Measurements from ENCODE around the gene ELMOD2. TPM values are rescaled to one million over a fixed set of nuclear protein-coding genes. Genes with fewer than 3 reads are reported as not detected.

The ELMOD2 gene
- total and polyA plus RNA-seq, 2 of the 13 experiments (the other 11 are each of a cell fraction or from before 2014, with no cell fraction given): 10.2 to 38.1 TPM

DNA sequence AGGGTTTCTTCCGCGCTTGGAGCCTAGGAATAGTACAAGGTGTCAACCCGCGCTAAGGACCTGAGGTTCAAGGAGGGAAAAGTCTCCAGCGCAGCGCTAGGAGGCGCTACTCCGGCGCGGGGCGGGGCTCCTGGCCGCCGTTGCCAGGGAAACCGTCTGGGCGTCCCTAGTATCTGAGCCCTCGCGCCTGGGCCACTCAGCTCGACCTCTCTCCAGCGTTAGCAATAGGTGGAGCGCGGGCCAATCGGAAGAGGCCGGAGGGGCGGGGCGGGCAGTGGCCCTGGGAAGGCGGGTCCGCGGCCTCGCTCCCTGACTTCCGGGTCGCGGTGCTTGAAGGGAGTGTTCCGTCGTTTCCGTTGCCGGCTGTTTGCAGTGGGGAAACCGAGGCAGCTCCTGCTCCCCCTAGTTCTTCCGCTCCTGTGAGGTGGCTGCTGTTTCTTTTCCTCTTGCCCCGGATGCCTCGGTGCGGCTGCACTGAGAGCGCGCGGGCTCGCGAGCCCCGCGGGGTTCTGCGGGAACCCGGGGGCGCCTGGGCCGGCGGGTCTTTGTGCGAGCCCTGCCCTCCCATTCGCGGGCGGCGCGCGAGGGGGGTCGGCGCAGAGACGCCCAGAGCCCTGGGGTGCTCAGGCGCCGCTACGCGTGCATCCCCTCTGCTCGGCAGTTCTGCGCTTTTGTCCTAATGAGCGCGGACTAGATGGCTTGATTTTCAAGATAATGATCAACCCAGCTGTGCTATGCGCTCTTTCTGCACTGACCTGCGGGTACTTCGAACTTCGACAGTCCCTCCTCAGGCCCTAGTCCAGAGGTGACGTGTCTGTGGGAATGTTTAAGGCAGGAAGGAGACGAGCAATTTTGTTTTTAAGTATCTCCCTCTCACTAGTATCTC, at the start of gene ELMOD2 (continued):
- TF ChIP-seq KLF15 (CRISPR knock-in tag; IDR thresholded peaks at IDR 0.05; ENCODE audit: borderline replicate concordance) (no peak; the same call in 1 of the 2 replicates), HMGA1 (CRISPR knock-in tag; conservative IDR thresholded peaks at IDR 0.05) (no peak), KDM5A (IDR thresholded peaks at IDR 0.05; ENCODE audit: borderline replicate concordance, low read length) (peak; percentile 79; the same call in 1 of the 2 replicates), ZNF652 (CRISPR knock-in tag; IDR thresholded peaks at IDR 0.05; ENCODE audit: borderline replicate concordance, low read depth) (no peak), ZNF781 (CRISPR knock-in tag; IDR thresholded peaks at IDR 0.05; ENCODE audit: borderline replicate concordance, not compliant biosample characterization) (no peak), ZNF317 (CRISPR knock-in tag; IDR thresholded peaks at IDR 0.05) (no peak), MTA1 (CRISPR knock-in tag; IDR thresholded peaks at IDR 0.05; ENCODE audit: borderline replicate concordance) (no peak), IKZF1 (IDR thresholded peaks at IDR 0.05) (no peak), GZF1 (CRISPR knock-in tag; IDR thresholded peaks at IDR 0.05) (no peak), MAZ (IDR thresholded peaks at IDR 0.05; ENCODE audit: borderline replicate concordance, low read depth, low read length) (peak; percentile 96), MAZ (CRISPR knock-in tag; IDR thresholded peaks at IDR 0.05; ENCODE audit: low read depth) (peak; percentile 89), ZKSCAN1 (IDR thresholded peaks at IDR 0.05; ENCODE audit: low read length) (0 out of 2 replicates have a peak, but pooled peaks have one; percentile 4), ZNF484 (CRISPR knock-in tag; IDR thresholded peaks at IDR 0.05; ENCODE audit: borderline replicate concordance, low read depth) (no peak), ZNF563 (CRISPR knock-in tag; IDR thresholded peaks at IDR 0.05) (no peak), MAFG (CRISPR knock-in tag; IDR thresholded peaks at IDR 0.05) (no peak), PRMT3 (CRISPR knock-in tag; IDR thresholded peaks at IDR 0.05; ENCODE audit: borderline replicate concordance, low read depth) (no peak), POGZ (CRISPR knock-in tag; IDR thresholded peaks at IDR 0.05) (peak; percentile 92), RBM39 (IDR thresholded peaks at IDR 0.05; ENCODE audit: low read depth, low read length, poor library complexity, severe bottlenecking) (peak; percentile 66), ZNF761 (CRISPR knock-in tag; conservative IDR thresholded peaks at IDR 0.05) (no peak), MIER2 (CRISPR knock-in tag; IDR thresholded peaks at IDR 0.05) (no peak)
- TF ChIP-seq, protein P1, sequence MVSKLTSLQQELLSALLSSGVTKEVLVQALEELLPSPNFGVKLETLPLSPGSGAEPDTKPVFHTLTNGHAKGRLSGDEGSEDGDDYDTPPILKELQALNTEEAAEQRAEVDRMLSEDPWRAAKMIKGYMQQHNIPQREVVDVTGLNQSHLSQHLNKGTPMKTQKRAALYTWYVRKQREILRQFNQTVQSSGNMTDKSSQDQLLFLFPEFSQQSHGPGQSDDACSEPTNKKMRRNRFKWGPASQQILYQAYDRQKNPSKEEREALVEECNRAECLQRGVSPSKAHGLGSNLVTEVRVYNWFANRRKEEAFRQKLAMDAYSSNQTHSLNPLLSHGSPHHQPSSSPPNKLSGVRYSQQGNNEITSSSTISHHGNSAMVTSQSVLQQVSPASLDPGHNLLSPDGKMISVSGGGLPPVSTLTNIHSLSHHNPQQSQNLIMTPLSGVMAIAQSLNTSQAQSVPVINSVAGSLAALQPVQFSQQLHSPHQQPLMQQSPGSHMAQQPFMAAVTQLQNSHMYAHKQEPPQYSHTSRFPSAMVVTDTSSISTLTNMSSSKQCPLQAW (CRISPR knock-in tag; IDR thresholded peaks at IDR 0.05): peak; percentile 78
- TF ChIP-seq, protein P2, sequence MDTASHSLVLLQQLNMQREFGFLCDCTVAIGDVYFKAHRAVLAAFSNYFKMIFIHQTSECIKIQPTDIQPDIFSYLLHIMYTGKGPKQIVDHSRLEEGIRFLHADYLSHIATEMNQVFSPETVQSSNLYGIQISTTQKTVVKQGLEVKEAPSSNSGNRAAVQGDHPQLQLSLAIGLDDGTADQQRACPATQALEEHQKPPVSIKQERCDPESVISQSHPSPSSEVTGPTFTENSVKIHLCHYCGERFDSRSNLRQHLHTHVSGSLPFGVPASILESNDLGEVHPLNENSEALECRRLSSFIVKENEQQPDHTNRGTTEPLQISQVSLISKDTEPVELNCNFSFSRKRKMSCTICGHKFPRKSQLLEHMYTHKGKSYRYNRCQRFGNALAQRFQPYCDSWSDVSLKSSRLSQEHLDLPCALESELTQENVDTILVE (CRISPR knock-in tag; IDR thresholded peaks at IDR 0.05): 0 out of 2 replicates have a peak, but pooled peaks have one; percentile 31
- TF ChIP-seq, protein P3, sequence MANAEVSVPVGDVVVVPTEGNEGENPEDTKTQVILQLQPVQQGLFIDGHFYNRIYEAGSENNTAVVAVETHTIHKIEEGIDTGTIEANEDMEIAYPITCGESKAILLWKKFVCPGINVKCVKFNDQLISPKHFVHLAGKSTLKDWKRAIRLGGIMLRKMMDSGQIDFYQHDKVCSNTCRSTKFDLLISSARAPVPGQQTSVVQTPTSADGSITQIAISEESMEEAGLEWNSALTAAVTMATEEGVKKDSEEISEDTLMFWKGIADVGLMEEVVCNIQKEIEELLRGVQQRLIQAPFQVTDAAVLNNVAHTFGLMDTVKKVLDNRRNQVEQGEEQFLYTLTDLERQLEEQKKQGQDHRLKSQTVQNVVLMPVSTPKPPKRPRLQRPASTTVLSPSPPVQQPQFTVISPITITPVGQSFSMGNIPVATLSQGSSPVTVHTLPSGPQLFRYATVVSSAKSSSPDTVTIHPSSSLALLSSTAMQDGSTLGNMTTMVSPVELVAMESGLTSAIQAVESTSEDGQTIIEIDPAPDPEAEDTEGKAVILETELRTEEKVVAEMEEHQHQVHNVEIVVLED (CRISPR knock-in tag; IDR thresholded peaks at IDR 0.05; ENCODE audit: borderline replicate concordance): peak; percentile 59; the same call in 1 of the 2 replicates
- TF ChIP-seq, protein P4, sequence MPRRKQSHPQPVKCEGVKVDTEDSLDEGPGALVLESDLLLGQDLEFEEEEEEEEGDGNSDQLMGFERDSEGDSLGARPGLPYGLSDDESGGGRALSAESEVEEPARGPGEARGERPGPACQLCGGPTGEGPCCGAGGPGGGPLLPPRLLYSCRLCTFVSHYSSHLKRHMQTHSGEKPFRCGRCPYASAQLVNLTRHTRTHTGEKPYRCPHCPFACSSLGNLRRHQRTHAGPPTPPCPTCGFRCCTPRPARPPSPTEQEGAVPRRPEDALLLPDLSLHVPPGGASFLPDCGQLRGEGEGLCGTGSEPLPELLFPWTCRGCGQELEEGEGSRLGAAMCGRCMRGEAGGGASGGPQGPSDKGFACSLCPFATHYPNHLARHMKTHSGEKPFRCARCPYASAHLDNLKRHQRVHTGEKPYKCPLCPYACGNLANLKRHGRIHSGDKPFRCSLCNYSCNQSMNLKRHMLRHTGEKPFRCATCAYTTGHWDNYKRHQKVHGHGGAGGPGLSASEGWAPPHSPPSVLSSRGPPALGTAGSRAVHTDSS (CRISPR knock-in tag; conservative IDR thresholded peaks at IDR 0.05): no peak
